Medulla oblongata (tissue), 1 donor: ENCODE data around the gene EPB41.
"Not testable (repeated sequence)": the region's sequence is repeated elsewhere in the genome, so short reads cannot be mapped to it uniquely, and the experiment has no call there.

ENCODE experiments used
- DNase-seq: peaks from one replicate; pipeline ENCODE4 v3.0.0-alpha.2; 2015; ENCODE audit errors: extremely low spot score

Gene EPB41

DNA sequence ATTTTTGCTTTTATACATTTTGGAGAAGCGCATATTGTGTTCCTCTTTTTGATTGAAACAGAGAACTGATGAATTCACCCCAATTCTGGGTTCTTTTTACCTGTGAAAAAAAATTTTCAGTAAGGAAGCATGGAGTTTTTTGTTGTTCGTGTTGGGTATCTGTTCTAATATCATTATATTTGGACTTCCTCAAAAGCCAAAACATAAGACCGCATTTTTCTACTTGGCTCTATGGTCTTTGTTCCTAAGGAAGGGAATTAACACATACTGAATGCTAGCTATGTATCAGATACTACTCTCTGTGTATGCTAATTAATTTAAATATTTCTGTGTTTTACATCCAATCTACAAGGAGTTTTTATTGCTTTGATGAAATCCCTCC is 12.9 kb downstream of the EPB41 start:
- no peak for DNase-seq

- no peak for DNase-seq
Measured at GRCh38 chr1:28927648-28928313, 13.4 kb downstream of the EPB41 start.

- no peak for DNase-seq
Measured at GRCh38 chr1:28928314-28928941, 14.1 kb downstream of the EPB41 start.

DNA sequence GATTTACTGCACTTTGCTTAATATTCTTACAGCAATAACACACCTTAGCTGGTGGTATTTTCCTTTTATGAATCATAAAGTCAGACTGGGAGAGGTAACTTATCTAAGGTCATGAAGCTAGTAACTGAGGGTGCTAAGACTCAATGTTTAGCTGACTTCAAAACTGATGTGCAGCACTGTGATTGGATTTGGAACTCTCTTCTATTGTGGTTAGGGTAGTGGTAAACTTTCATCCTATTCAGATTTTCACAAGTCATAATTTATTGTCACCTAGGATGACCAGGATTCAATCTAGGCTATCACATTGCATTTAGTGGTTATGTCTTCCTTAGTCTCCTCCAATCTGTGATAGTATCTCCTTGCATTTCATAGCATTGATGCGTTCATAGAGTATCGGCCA is 18.9 kb downstream of the EPB41 start:
- DNase-seq: no peak

GRCh38 chr1:28933918-28934317 is 19.5 kb downstream of the EPB41 start:
- no peak for DNase-seq

- DNase-seq: no peak
Measured at GRCh38 chr1:28934676-28935075, 20.3 kb downstream of the EPB41 start.

DNA sequence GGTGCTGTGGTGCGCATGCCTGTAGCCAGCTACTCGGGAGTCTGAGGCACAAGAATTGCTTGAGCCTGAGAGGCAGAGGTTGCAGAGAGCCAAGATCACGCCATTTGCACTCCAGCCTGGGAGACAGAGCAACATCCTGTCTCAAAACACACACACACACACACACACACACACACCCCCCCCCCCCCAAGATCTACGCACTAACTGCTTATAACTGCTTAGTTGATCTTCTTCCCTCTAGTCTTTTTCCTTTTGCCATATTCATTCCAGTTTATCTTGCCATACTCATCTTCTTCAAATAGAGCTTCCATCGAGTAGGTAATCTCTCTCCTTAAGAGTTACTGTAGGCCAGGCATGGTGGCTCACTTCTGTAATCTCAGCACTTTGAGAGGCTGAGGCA is 20.9 kb downstream of the EPB41 start:
- DNase-seq: no peak

DNA sequence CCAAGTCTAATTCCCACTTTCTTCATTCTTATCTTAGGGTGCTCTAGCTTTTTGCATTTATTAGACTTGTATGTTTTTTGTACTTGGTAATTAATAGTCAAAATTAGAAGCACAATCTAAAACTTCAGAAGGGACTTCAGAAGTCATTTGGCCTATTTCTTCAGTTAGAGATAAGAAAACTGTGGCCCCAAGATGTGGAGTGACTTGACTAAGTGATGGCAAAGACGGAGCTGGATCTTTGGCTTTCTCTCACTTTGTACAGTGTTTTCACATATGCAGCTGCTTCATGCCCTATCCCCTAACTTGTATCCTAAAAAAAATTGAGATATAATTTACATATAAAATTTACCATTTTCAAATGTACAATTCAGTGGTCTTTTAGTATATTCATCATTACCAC is 21.7 kb downstream of the EPB41 start:
- no peak for DNase-seq

DNA sequence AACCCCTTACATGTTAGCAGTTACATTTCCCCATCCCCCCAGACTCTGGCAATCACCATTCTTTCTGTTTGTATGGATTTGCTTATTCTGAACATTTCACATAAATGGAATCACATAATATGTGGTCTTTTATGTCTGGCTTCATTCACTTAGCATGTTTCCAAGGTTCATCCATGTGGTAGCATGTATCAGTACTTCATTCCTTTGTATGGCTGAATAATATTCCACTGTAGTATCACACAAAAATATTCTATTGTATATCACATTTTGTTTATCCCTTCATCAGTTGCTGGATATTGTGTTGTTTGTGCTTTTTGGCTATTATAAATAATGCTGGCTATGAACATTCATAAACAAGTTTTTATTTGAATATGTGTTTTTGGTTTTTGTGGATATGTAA is 22.2 kb downstream of the EPB41 start:
- no peak for DNase-seq

DNA sequence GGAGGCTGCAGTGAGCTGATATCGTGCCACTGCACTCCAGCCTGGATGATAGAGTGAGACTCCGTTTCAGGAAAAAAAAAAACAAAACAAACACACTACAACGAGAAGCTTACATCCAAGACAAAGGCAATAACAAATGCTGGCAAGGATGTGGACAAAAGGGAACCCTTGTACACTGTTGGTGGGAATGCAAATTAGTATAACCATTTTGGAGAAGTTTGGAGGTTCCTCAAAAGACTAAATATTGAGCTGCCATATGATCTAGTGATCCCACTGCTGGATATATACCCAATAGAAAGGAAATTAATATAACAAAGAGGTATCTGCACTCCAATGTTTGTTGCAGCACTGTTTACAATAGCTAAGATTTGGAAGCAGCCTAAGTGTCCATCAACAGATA is 29.2 kb downstream of the EPB41 start:
- DNase-seq: not testable (repeated sequence)

DNA sequence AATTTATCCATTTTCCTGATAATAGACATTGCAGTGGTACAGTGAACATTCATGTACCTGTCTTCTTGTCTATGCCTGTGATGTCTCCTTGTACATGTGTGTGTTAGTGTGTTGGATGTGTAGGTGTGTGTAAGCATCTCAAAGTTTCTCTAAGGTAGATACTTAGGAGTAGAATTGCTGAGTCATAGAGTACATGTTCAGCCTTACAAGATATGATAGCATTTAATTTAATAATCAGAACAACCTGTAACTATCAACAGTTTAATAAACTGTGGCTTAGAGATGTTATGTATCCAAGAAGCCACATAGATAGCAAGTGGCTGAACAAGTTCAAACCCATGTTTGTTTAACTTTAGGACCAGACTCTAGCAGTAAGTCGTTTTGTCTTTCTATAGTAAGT is 35.6 kb downstream of the EPB41 start:
- no peak for DNase-seq

- no peak for DNase-seq
Measured at GRCh38 chr1:28950449-28950848, 36.1 kb downstream of the EPB41 start.

DNA sequence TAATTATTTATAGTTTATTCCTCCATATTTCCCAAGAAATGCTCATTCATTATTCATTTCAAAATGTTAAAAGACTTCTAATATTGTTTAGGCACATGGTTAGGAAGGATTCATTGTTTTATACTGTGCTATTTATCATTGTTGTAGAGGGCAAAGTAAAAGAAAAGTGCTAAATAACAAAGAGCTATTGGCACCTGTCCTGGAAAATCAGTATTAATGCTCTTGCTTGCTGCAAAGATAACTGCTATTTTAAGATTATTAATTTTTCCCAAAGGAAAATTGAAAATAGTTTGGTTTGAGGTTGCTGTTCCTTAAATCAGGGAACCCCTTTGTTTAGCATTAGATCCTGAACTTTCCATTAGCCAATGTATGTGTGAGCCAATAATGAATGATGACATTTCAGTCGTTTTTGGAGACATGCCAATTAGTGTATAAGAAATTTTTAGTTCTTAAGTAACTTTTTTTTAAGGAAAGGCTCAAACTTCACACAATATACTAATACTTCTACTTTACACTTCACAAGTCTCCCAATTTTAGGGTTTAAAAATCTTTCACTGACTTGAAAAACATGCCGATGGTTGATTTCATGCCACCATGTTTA is 39.9 kb downstream of the EPB41 start:
- DNase-seq: no peak

GRCh38 chr1:28956038-28956464 is 41.7 kb downstream of the EPB41 start:
- DNase-seq: no peak

DNA sequence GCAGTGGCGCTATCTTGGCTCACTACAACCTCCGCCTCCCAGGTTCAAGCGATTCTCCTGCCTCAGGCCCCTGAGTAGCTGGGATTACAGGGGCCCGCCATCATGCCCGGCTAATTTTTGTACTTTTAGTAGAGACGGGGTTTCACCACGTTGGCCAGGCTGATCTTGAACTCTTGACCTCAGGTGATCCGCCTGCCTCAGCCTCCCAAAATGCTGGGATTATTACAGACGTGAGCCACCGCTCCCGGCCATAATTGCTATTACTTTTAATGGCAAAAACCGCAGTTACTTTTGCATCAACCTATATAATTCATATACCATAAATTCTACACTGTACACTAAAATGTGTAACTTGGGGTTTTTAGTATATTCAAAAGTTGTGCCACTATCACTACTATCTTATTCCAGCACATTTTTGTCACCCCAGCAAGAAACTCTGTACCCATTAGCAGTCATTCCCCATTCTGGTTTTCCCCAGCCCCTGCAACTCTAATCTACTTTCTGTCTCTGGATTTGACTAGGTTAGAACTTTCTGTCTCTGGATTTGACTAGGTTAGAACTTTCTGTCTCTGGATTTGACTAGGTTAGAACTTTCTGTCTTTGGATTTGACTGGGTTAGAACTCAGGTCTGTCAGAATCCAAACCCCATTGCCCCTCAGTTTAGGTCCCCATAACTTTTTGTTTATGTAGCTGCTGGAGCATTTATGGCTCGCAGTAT is 47.9 kb downstream of the EPB41 start:
- DNase-seq: not testable (repeated sequence)

- no peak for DNase-seq
Measured at GRCh38 chr1:28965271-28965870, 51.0 kb downstream of the EPB41 start.

- no peak for DNase-seq
Measured at GRCh38 chr1:28966617-28967016, 52.2 kb downstream of the EPB41 start.

DNA sequence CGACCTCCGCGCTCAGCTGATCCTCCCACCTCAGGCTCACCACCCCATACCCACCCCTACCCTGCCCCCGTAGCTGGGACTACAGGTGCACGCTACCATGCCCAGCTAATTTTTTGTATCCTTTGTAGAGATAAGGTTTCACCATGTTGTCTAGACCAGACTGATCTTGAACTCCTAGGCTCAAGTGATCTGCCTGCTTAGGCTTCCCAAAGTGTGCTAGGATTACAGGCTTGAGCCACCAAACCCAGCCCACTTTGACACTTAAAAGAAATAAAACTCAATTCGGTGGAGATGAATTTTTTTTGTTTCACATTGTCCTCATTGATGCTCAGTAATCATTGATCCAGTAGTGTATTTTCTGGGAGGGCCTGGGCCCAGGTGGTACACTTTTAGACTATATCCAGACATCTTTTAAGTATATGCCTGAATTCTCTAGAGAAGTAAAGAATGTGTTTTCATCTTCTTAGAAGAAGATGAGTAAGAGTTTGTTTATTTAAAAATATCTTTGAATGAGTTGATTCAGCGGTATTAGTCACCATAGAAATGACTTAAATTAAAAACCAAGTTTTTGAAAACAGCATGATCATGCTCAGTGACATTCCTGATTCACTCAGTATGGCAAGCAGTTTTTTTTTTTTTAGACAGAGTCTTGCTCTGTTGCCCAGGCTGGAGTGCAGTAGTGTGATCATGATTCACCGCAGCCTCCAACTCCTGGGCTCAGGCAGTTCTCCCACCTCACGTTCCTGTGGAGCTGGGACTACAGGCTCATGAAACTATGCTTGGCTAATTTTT is 57.8 kb downstream of the EPB41 start:
- no peak for DNase-seq

GRCh38 chr1:28973596-28974421 is 59.4 kb downstream of the EPB41 start:
- no peak for DNase-seq

DNA sequence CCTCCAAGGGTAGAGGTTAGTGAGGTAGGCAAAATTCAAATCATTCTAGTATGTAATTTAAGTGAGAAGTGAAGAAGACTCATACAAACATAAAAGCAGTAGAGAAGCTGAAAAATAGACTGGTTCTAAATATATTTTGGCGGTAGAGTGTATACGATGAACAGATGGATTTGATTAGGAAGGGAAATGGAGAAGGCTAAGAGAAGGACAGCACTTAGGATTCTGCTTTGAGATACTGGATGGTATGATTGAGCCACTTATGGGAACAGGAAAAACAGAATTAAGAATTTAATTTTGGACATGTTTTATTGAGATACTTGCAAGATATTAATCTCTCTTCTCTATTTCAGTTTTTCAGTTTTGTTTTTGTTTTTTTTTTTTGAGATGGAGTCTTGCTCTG is 60.1 kb downstream of the EPB41 start:
- DNase-seq: no peak

DNA sequence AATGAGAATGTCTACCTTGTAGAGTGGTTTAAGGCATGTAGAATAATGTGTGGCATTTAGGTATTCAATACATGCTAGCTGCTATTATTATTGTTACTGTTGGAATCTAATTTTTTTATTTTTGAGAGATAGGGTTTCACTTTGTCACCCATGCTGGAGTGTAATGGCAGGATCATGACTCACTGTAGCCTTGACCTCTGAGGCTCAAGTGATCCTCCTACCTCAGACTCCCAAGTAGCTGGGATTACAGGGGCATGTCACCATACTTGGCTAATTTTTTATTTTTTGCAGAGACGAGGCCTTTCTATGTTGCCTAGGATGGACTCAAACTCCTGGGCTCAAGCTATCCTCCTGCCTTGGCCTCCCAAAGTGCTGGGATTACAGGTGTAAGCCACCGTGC is 61.9 kb downstream of the EPB41 start:
- no peak for DNase-seq
